DND-41 (cell line): ENCODE results near the gene TLCD3B.

ENCODE experiments used
- EZH2 ChIP-seq: IDR thresholded peaks from 3 replicates; pipeline ENCODE4 v1.6.1; 2012; ENCODE audit warnings: borderline replicate concordance, low read depth, mild to moderate bottlenecking, moderate library complexity, low read length, inconsistent platforms; ENCODE audit not compliant: severe bottlenecking
- TF ChIP-seq, protein P1 (sequence below): IDR thresholded peaks from 2 replicates; pipeline ENCODE4 v1.5.1; 2012; ENCODE audit warnings: borderline replicate concordance, low read length, moderate library complexity, mild to moderate bottlenecking; ENCODE audit not compliant: poor library complexity, severe bottlenecking; ENCODE audit errors: extremely low read depth

- TF ChIP-seq, protein P1, sequence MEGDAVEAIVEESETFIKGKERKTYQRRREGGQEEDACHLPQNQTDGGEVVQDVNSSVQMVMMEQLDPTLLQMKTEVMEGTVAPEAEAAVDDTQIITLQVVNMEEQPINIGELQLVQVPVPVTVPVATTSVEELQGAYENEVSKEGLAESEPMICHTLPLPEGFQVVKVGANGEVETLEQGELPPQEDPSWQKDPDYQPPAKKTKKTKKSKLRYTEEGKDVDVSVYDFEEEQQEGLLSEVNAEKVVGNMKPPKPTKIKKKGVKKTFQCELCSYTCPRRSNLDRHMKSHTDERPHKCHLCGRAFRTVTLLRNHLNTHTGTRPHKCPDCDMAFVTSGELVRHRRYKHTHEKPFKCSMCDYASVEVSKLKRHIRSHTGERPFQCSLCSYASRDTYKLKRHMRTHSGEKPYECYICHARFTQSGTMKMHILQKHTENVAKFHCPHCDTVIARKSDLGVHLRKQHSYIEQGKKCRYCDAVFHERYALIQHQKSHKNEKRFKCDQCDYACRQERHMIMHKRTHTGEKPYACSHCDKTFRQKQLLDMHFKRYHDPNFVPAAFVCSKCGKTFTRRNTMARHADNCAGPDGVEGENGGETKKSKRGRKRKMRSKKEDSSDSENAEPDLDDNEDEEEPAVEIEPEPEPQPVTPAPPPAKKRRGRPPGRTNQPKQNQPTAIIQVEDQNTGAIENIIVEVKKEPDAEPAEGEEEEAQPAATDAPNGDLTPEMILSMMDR, result no peak
- no peak for TF ChIP-seq EZH2
These were observed 24.3 kb downstream of the TLCD3B start for GRCh38 chr16:30006659-30007377.
